Measurements from ENCODE around the gene BZW2. TPM values are rescaled to one million over a fixed set of nuclear protein-coding genes. Genes with fewer than 3 reads are reported as not detected.
A peak's percentile ranks its signal among the peaks of the same experiment; 100 is the strongest.
"Not testable (repeated sequence)": the region's sequence is repeated elsewhere in the genome, so short reads cannot be mapped to it uniquely, and the experiment has no call there.

BZW2 gene
- total RNA-seq, 1 experiment from 2014 or later = 64.7 TPM

DNA sequence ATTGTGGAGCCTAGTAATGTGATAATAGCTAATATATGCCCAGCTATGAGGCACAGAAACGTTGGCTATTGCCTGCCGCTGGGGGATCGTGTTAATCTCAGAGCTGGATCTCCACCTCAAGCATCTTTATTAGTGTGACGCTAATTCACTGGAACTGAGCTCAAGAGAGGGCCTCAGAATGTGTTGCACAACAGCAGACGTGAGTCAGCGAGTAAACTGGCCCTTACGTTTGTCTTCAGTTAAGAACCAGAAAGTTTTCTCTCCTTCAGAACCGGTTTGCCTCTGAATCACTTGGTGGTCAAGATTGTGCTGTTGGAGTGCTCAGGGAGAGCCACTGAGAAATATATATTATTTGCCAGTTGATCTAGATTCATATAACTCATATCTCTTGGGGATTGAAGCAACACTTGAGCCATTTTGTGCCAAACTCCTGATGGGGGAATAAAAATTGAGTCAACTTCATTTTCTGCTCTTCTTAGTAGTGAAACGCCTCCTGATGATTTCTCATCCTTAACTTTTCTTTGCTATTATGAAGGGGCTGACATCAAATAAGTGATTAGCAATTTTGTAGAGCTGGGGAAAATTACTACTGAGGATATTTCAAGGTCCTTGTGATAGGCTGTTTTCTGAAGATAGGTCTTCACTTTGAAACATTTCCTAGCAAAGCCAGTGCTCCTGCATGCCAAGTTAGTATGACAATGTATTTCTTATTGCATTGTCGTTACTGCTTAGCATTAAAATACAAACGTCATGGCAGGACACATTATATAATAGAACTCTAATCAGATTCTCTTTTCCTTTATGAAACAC, 22.3 kb downstream of the BZW2 start:
- no peak for DNase-seq (ENCODE audit: low spot score)
- in situ Hi-C loops (cut with HindIII; ENCODE audit: low sequenced_read_pairs) = no loop called here

DNA sequence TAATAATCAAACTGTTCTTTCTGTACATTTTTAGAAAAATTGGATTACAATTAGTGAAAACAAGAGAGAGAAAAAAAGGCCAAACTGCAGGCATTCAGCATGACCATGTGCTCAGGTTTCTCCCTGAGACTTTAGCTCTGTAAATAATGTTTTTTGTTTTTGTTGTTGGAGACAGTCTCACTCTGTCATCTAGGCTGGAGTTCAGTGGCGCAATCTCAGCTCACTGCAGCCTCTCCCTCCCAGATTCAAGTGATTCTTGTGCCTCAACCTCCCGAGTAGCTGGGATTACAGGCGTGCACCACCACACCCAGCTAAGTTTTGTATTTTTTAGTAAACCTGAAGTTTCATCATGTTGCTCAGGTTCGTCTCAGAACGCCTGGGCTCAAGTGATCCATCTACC, 23.0 kb downstream of the BZW2 start:
- no peak for DNase-seq (ENCODE audit: low spot score)
- in situ Hi-C loops (cut with HindIII; ENCODE audit: low sequenced_read_pairs) = no loop called here

DNA sequence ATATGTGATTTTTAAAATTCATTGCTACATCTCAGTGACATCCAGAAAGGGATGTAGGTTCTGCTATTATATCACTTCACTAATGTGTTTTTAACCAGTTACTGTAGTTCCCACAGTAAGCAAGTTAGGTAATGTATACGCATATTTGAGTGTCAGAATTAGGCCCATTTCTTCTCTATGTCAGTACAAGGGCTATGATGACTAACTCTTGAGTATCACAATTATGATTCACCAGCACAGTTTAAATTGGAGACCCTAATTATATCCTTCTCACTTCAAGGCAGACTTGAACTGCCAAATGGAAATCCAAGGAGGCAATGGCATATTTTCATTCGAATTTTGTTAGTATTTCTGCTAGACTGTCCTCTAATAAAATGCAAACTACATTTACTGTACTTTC, 23.6 kb downstream of the BZW2 start:
- DNase-seq (ENCODE audit: low spot score) = no peak
- in situ Hi-C loops (cut with HindIII; ENCODE audit: low sequenced_read_pairs) = no loop called here

DNA sequence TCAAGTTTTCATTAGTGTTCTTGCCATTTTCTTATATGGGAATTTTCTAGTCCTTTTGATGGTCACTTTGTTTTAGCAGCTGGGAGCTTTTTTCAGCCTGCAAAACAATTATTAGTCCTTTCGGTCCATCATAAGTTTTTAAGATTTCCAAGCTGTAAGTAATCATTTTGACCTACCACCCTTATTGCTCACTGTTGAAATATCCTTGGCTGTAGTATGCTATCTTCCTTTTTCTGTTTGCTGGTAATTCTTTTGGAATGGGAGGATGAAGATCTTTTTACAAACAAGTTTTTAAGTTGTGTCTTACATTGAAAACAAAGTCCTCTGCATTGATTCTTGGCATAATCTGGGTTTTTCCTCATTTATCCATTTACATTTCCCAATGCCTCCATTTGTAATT, 24.0 kb downstream of the BZW2 start:
- DNase-seq (ENCODE audit: low spot score) = no peak
- in situ Hi-C loops (cut with HindIII; ENCODE audit: low sequenced_read_pairs) = no loop called here

DNA sequence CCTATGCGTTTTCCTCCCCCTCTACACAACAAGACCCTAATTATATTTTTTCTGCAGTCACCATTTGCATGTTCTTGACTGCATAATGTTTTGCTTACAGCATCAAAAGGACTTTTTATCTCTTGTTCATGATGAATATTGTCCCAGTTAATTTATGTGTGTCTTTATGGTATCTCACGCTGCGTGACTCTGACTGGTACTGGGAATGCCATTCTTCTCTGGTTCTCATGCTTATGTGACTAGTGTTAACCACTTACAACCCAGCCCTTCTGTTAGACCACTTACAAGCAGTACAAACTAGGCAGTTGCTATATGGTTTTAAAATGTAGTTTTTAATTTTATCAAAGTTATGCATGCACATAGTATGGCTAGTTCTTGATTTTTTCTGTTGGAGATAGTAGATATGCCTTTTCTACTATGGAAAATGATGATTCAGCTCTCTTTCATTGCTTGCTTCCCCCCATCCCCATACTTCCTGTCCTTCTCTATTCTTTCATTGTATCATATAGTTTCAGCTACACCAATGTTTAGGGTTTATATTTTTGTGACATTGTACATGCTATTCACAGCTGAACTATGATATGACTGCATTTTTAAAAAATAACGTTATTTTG, 24.9 kb downstream of the BZW2 start:
- no peak for DNase-seq (ENCODE audit: low spot score)
- in situ Hi-C loops (cut with HindIII; ENCODE audit: low sequenced_read_pairs) = no loop called here

DNA sequence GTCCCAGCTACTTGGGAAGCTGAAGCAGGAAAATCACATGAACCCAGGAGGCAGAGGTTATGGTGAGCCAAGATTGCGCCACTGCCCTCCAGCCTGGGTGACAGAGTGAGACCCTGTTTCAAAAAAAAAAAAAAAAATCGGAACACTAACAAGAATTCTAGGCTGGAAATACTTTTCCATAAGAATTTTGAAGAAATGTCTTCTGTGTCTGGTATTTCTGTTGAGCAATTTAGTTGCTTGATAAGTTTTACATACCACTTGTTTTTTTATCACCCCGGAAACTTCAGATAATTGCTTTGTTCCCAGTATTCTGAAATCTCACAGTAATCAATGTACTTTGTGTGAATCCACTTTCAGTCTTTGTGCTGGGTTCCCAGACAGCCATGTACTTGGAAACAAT, 25.8 kb downstream of the BZW2 start:
- DNase-seq (ENCODE audit: low spot score) = no peak
- in situ Hi-C loops (cut with HindIII; ENCODE audit: low sequenced_read_pairs) = no loop called here

DNA sequence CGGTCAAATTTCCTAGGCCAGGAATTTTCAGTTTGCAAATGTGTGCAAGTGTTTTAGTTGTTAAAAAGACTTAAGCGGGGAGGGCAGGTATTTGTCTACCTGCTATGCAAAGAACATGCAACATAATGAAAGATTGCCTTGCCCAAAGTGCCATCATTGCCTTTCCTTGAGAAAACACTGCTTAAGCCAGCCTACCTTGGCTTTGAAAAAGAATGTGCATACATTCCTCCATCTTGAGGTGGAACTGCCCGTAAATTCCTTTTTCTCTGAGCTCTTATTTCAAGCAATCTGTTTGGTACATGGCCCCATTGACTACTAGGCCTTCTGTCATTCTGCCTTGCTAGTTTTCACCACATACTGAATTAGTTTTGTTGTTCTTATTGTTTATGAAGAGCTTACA, 29.3 kb downstream of the BZW2 start:
- in situ Hi-C loops (cut with HindIII; ENCODE audit: low sequenced_read_pairs) = no loop called here
- no peak for DNase-seq (ENCODE audit: low spot score)

DNA sequence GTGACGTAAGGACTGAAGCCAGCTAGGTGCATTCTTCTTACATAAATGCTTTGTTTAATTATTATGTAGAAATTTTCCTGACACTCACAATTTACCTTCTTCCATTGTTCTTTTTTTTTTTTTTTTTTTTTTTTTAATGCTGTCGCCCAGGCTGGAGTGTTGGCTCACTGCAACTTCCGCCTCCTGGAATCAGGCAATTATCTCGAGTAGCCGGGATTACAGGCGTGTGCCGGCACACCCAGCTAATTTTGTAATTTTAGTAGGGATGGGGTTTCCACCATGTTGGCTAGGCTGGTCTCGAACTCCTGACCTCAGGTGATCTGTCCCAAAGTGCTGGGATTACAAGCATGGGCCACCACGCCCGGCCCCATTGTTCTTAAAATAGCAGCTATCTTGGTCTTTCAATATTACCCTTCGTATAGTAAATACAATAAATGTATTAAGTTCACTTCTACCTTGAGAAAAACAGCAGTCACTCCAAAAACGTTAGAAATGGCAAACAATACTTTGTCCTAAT, 32.1 kb downstream of the BZW2 start:
- DNase-seq (ENCODE audit: low spot score) = no peak
- in situ Hi-C loops (cut with HindIII; ENCODE audit: low sequenced_read_pairs) = no loop called here

DNA sequence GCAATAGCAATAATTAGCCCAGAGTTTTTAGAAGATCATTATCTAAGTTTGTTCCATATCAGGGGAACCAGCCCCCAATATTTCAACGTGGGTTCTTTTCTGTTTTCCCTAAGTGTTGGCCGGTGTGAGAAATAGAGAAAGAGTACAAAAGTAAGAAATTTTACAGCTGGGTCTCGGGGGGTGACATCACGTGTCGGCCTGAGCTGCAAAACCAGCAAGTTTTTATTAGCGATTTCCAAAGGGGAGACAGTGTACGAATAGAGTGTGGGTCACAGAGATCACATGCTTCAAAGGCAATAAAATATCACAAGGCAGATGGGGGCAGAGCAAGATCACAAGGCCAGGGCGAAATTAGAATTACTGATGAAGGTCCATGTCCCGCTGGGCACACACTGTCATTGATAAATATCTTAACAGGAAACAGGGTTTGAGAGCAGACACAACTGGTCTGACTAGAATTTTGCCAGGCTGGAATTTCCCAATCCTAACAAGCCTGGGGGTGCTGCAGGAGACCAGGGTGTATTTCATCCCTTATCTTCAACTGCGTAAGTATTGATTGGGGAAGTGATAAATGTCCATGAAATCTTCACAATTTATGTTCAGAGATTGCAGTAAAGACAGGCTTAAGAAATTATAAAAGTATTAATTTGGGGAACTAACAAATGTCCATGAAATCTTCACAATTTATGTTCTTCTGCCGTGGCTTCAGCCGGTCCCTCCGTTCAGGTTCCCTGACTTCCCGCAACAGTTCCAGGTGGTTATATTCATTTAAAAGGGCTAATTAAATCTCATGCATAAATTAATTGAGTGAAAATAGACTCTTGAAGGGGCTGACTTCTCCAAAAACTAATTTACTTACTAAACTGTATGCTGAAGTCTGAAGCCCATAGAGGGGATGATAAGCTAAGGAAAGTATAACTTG, 32.9 kb downstream of the BZW2 start:
- DNase-seq (ENCODE audit: low spot score); in situ Hi-C loops (cut with HindIII; ENCODE audit: low sequenced_read_pairs): not testable (repeated sequence)

DNA sequence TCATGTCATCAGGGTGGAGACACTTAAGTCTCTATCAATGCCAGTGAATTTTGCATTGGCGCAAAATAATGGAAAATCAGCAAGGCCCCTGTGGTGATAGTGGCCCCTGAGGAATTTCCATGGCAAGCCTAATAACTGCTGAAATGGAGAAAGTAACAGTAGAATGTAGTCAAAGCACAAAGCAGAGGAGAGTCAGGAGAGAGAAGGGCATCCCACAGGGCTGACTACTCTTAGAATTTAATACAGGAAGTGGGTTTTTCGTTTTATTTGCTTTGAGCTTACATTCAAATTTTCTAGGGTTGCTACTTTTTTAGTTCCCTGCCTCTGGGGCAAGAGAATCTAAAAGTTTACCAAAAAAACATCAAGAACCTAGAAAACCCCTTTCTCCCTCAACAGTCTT, 39.0 kb downstream of the BZW2 start:
- DNase-seq (ENCODE audit: low spot score) = no peak
- in situ Hi-C loops (cut with HindIII; ENCODE audit: low sequenced_read_pairs) = no loop called here

DNA sequence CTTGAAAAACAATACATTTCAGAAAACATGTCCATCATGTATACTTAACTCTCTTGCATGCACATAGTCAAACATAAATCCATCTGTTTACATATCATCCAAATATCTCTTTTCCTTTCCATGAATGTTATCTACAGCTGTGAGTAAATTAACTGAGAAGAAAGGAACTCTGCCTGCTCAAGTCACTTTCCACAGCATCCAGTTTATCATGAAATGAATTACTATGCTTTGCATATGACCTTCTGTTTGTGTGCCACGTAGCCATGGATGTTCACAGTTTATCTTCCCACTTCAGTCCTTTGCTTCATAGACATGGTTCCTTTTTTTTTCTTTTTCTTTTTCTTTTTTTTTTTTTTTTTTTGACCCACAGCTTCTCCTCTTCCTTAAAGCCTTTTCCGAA, 39.6 kb downstream of the BZW2 start:
- in situ Hi-C loops (cut with HindIII; ENCODE audit: low sequenced_read_pairs) = no loop called here
- DNase-seq (ENCODE audit: low spot score) = no peak

DNA sequence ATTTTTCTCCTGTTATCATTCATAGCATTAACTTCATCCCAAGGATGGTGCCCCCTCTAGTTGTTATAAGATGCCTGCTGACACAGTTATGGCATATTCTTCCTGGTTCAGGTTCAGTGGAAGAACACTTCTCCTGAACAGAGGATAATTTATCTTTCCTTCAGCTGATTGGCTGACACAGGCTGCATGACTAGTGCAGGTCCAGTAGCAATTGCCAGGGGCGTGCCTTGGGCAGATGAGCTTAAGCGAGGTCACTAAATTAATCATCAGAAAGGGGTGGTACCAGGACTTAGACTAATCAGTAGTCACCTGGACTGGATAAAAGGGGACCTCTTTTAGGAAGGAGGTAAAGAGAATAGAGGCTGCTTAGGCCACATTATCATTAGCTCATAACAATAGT, 42.3 kb downstream of the BZW2 start:
- DNase-seq (ENCODE audit: low spot score) = no peak
- in situ Hi-C loops (cut with HindIII; ENCODE audit: low sequenced_read_pairs) = no loop called here

DNA sequence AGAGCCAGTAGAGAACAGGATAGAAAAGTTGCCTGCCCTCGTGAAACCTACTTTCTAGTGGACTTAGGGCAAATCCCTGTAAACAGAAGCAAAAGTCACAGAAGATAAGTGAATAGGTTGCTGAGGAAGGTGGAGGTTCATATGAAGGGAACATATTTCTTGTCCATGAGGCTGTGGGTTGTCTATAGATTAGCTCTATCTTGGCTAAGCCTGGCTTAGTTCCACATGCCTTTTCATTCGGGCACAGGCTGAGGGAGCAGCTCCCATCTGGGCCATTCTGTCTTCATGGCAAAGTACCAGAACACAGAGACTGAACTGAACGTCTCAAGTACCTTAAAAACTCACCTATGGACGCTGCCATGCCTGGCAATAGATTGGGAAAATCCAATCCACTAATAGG, 45.3 kb downstream of the BZW2 start:
- peak; percentile 11 for DNase-seq (ENCODE audit: low spot score)
- in situ Hi-C loops (cut with HindIII; ENCODE audit: low sequenced_read_pairs) = no loop called here

DNA sequence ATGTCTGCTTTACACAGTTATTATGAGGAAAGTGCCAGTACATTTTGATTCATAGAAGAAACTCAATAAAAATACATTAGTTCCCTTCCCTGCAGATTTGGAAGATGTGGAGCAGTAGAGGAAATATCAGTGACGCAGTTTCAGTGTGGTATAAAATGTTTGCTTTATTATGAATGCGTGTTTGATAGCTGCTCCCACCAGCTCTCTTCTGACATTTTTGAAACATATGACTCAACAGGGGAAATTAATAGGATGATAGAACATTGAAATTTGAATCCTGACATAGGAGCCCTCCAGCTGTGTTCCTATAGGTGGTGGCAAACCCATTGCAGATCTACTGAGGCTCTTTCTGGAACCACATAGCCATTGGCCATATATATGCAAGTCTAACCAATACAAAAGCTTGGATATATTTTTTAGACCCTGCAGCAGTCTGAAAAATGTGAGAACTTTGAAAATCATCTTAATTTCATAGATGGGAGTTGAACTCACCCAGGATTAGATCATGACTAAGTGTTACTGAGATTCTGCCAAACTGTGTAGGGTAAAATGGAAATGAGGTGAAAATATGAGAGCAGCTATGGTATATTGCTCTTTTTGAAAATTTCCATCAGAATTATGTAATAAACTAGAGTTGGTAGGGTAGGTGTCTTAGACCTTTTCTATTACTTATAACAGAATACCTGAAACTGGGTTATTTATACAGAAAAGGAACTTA, 47.8 kb downstream of the BZW2 start:
- in situ Hi-C loops (cut with HindIII; ENCODE audit: low sequenced_read_pairs) = no loop called here
- no peak for DNase-seq (ENCODE audit: low spot score)

DNA sequence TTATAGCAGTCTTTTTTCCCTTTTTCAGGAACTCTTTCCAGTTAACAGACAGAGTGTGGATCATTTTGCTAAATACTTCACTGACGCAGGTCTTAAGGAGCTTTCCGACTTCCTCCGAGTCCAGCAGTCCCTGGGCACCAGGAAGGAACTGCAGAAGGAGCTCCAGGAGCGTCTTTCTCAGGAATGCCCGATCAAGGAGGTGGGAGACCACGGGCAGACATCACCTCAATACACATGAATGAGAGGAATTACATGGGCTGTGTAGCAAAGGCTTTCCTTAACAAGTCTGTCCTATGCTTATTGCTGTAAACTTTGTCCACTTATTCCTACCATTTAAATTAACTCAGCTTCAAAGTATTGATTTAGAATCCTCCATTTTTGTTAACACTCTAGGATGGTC, 48.8 kb downstream of the BZW2 start:
- in situ Hi-C loops (cut with HindIII; ENCODE audit: low sequenced_read_pairs) = no loop called here
- DNase-seq (ENCODE audit: low spot score) = no peak

DNA sequence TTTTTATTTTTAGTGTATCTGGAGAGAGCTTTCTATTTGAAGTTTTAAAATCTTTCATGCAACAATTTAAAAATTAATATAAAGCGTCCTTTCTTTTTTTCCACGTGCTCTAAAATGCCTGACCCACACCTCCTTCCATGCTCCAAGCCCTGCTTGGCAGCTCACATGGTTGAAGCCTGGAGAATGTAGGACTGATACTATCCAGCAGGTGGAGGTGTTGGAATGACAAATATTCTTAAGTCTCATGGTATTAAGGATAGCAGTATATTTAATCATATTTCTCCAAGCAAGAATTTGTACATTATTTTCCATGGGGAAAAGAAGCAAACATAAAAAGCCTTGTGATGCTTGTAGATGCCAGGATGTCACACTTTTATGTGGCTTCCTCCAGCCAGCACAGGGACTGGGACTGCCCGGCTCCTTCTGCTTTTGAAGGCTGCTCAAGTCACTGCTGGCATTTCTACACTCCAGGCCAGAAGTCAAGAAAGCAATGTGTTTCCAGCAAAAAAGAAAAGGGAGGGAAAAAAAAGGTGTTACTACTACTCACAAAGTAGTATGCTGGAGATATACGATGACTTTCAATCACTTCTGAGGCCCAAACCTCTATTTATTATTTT, 49.7 kb downstream of the BZW2 start:
- in situ Hi-C loops (cut with HindIII; ENCODE audit: low sequenced_read_pairs) = no loop called here
- DNase-seq (ENCODE audit: low spot score) = peak; percentile 38

DNA sequence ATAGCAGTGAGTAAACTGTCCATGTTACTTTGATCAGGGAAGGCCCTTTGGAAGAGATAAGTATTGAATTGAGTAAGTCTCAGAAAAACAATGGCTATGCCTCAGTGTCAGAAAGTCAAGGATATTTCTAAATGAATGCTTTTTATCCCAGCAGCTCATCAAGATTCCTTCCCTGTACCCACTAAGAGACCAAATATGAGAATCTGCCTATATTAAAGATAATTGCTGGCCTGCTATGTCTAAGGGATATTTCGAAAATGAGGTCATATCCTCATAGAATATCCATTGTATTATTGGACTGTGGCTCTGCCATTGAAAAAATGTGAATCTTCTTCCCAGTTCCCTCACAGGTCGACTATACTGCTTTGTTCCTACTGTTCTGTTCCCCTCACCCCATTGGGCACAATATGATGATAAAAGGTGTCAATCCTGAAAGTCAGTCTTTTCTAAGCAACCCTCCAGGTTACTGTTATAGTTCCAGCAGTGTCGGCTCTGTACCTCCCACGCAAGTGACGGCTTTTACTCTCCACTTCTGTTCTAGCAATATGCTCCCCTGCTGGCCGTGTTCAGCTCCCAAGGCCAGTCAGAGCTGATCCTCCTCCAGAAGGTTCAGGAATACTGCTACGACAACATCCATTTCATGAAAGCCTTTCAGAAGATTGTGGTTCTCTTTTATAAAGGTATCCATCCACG, 51.7 kb downstream of the BZW2 start:
- DNase-seq (ENCODE audit: low spot score) = no peak
- in situ Hi-C loops (cut with HindIII; ENCODE audit: low sequenced_read_pairs) = no loop called here

DNA sequence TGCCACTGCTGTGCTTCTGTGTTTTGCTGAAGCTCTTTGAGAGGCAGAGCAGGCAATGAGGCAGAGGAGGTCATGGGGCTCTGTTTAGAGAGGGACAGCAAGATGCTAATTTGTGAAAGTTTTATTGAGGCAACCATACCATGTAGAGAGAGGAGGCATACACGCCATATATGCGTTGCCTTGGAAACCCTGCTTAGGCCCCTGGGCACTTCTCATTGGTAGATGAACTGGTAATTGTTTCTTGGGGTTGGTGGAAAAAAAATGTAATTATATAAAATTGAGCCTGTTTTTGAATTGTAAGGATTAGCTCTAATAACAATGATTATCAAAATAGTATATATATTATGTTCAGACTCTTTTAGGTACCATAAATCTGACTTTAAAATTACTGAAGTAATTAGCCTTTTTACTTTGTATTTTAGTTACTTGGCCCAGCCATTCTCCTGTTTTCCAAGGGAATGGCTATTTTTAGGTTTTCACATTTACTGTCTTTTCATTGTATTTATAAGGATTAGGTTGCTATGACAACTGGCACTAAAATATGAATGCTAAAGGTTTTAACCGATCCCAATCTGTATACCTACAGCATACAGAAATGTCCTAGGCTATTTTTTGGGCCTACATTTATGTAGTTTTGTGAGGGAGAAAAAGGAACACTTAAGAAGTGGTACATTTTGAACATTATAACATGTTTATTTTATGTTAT, 52.4 kb downstream of the BZW2 start:
- in situ Hi-C loops (cut with HindIII; ENCODE audit: low sequenced_read_pairs) = no loop called here
- DNase-seq (ENCODE audit: low spot score) = no peak
